CD4-positive, alpha-beta T cell (primary cell): ENCODE measurements around the gene EIF2B5. TPM values are rescaled to one million over a fixed set of nuclear protein-coding genes. Genes with fewer than 3 reads are reported as not detected.
"Not testable (repeated sequence)": the region's sequence is repeated elsewhere in the genome, so short reads cannot be mapped to it uniquely, and the experiment has no call there.

Experiments
- ATAC-seq: fragments of 200-7000 bp; cut with Tn5 transposase; one replicate; pipeline ENCODE4 v1.10.0; 2022; ENCODE audit warnings: mild to moderate bottlenecking; ENCODE audit not compliant: poor library complexity
- CTCF ChIA-PET: fragments of 350-600 bp; sonication (Branson Sonifier 250); formaldehyde crosslinking; loops from one replicate; lab custom pipeline; 2021; ENCODE audit warnings: antibody characterized with exemption, inconsistent platforms; lab: Charles Lee
- POLR2A ChIA-PET: fragments of 350-600 bp; sonication (Branson Sonifier 250); formaldehyde crosslinking; loops from one replicate; lab custom pipeline; 2021; ENCODE audit warnings: antibody characterized with exemption, inconsistent platforms; lab: Charles Lee
- DNase-seq, 14 experiments: peaks; one replicate each; pipeline ENCODE4 v3.0.0-alpha.2; 2013 to 2020; ENCODE audit warnings: mixed read lengths in 2 of 14
- H3K27ac ChIP-seq, 2 donors: one replicate each; pipeline versions ENCODE4 v1.5.1 to v1.7.0; 2013; ENCODE audit warnings: low read length in 2 of 2, low read depth in 1 of 2, mild to moderate bottlenecking in 1 of 2
- H3K27me3 ChIP-seq, 2 experiments: 1 replicate in 1 of 2; 2 replicates in 1 of 2; pipeline versions ENCODE4 v1.6.1 to v1.7.0; 2013; ENCODE audit warnings: low read length in 2 of 2, control low read depth in 1 of 2, mild to moderate bottlenecking in 1 of 2, moderate library complexity in 1 of 2; ENCODE audit not compliant: insufficient read depth in 2 of 2, control insufficient read depth in 1 of 2
- H3K36me3 ChIP-seq: one replicate; pipeline ENCODE4 v1.6.1; 2013; ENCODE audit warnings: low read length, control low read depth; ENCODE audit not compliant: insufficient read depth
- H3K4me1 ChIP-seq: one replicate; pipeline ENCODE4 v1.6.1; 2013; ENCODE audit warnings: low read length, control low read depth; ENCODE audit not compliant: insufficient read depth
- H3K4me3 ChIP-seq: one replicate; pipeline ENCODE4 v1.5.1; 2013; ENCODE audit warnings: mild to moderate bottlenecking, low read length, moderate library complexity
- H3K9me3 ChIP-seq, 2 experiments: 1 replicate in 1 of 2; 2 replicates in 1 of 2; pipeline versions ENCODE4 v1.6.1 to v1.7.0; 2013; ENCODE audit warnings: low read length in 2 of 2, mild to moderate bottlenecking in 2 of 2, control low read depth in 1 of 2, moderate library complexity in 1 of 2; ENCODE audit not compliant: control insufficient read depth in 1 of 2, insufficient read depth in 1 of 2
- H3K27ac Mint-ChIP-seq: one replicate; pipeline ENCODE4 v1.8.0; 2020; ENCODE audit warnings: mixed read lengths
- H3K27me3 Mint-ChIP-seq: one replicate; pipeline ENCODE4 v1.8.0; 2021; ENCODE audit warnings: mixed read lengths
- H3K36me3 Mint-ChIP-seq: one replicate; pipeline ENCODE4 v1.8.0; 2021; ENCODE audit warnings: low read depth, mixed read lengths
- H3K4me1 Mint-ChIP-seq: one replicate; pipeline ENCODE4 v1.8.0; 2021; ENCODE audit warnings: low read depth, mixed read lengths
- H3K4me3 Mint-ChIP-seq: one replicate; pipeline ENCODE4 v1.8.0; 2020; ENCODE audit warnings: mild to moderate bottlenecking, mixed read lengths
- H3K9me3 Mint-ChIP-seq: one replicate; pipeline ENCODE4 v1.8.0; 2020; ENCODE audit warnings: mixed read lengths
- CTCF ChIP-seq: fragments of 200-600 bp; IDR thresholded peaks from one replicate; pipeline ENCODE4 v1.8.0; 2022; ENCODE audit warnings: antibody characterized with exemption, mild to moderate bottlenecking
- intact Hi-C, 2 experiments: fragments of 100-400 bp; cut with DNase I in 1 of 2; cut with micrococcal nuclease in 1 of 2; formaldehyde crosslinking; loops; one replicate each; pipeline versions ENCODE4 v1.15.1 to v1.9.0; 2023 to 2025; cut with DNase I, micrococcal nuclease
- total RNA-seq, 174 experiments: library from RNA in 2 of 174; stranded (reverse) in 2 of 174; gene quantifications; one replicate each; pipeline ENCODE4 v1.2.3 and lab custom pipeline; 2021 to 2026

The EIF2B5 gene
- total RNA-seq, 2 experiments from 2014 or later: 53.6 TPM

- H3K27me3 ChIP-seq: no peaks in the 10 kb centered on the region
- no peak for ATAC-seq
- no peaks in the 10 kb centered on the region for H3K4me1 Mint-ChIP-seq
- H3K4me1 ChIP-seq: no peaks in the 10 kb centered on the region
- no peak overlapping the region for H3K27ac Mint-ChIP-seq
- H3K9me3 Mint-ChIP-seq: no peaks in the 10 kb centered on the region
- no peak for DNase-seq
- no peak overlapping the region for H3K4me3 ChIP-seq
- H3K27ac ChIP-seq: no peak overlapping the region
- ChIA-PET POLR2A (no interaction called here), CTCF (interaction anchor here (1.2 to 1.4 kb wide), 2 partner anchors 11 to 104 kb away, joined by 3 to 4 read pairs; partner anchors contain the start of genes EEF1AKMT4 and EIF2B5)
- peaks cover 60% of the 10 kb centered on the region for H3K36me3 Mint-ChIP-seq
- no peaks in the 10 kb centered on the region for H3K27me3 Mint-ChIP-seq
- no peak for TF ChIP-seq CTCF
- intact Hi-C loops: loop anchor here in 1 of 2 experiments (1.0 to 10.0 kb wide), 3 partner anchors 105 to 399 kb away; no protein-coding TSS in a partner anchor
- H3K36me3 ChIP-seq: peaks cover 57% of the 10 kb centered on the region
- H3K4me3 Mint-ChIP-seq: no peak overlapping the region
- no peaks in the 10 kb centered on the region for H3K9me3 ChIP-seq
These were observed 10.7 kb downstream of the EIF2B5 start for GRCh38 chr3:184145751-184146270.

- Histone ChIP-seq H3K4me3 (no peak overlapping the region), H3K36me3 (peaks cover 34% of the 10 kb centered on the region), H3K27me3 (no peaks in the 10 kb centered on the region), H3K4me1 (no peaks in the 10 kb centered on the region), H3K27ac (no peak overlapping the region), H3K9me3 (no peaks in the 10 kb centered on the region)
- no peak for TF ChIP-seq CTCF
- no peak for DNase-seq
- Mint-ChIP-seq H3K27ac (no peak overlapping the region), H3K4me3 (no peak overlapping the region), H3K9me3 (no peaks in the 10 kb centered on the region), H3K4me1 (no peaks in the 10 kb centered on the region), H3K27me3 (no peaks in the 10 kb centered on the region), H3K36me3 (peaks cover 38% of the 10 kb centered on the region)
- ATAC-seq: no peak
- ChIA-PET POLR2A (interaction anchor here (1.7 kb wide), 1 partner anchor 13 kb away, joined by 4 read pairs; the partner anchor contains the start of gene EIF2B5), CTCF (interaction anchor here (1.0 kb wide), 1 partner anchor 10 kb away, joined by 3 read pairs; no protein-coding TSS in a partner anchor)
- intact Hi-C loops: loop anchor here in 1 of 2 experiments (10.0 kb wide), 2 partner anchors 367 to 397 kb away; no protein-coding TSS in a partner anchor
These were observed 12.9 kb downstream of the EIF2B5 start for GRCh38 chr3:184148076-184148475.

GRCh38 chr3:184149123-184149522 is 14.0 kb downstream of the EIF2B5 start:
- TF ChIP-seq CTCF: no peak
- Histone ChIP-seq H3K36me3 (peaks cover 24% of the 10 kb centered on the region), H3K4me3 (no peak overlapping the region), H3K9me3 (no peaks in the 10 kb centered on the region), H3K27me3 (no peaks in the 10 kb centered on the region), H3K27ac (no peak overlapping the region), H3K4me1 (no peaks in the 10 kb centered on the region)
- Mint-ChIP-seq H3K9me3 (no peaks in the 10 kb centered on the region), H3K27me3 (no peaks in the 10 kb centered on the region), H3K27ac (no peak overlapping the region), H3K36me3 (peaks cover 27% of the 10 kb centered on the region), H3K4me1 (peaks cover 7% of the 10 kb centered on the region), H3K4me3 (no peak overlapping the region)
- ChIA-PET POLR2A (interaction anchor here (0.6 to 1.7 kb wide), 2 partner anchors 9 to 14 kb away, joined by 3 to 4 read pairs; partner anchors contain the start of gene EIF2B5), CTCF (interaction anchor here (1.0 kb wide), 1 partner anchor 9 kb away, joined by 3 read pairs; no protein-coding TSS in a partner anchor)
- intact Hi-C loops: loop anchor here in 1 of 2 experiments (10.0 kb wide), 2 partner anchors 366 to 396 kb away; no protein-coding TSS in a partner anchor
- DNase-seq (no peak), ATAC-seq (no peak)

GRCh38 chr3:184149770-184150169 is 14.6 kb downstream of the EIF2B5 start:
- H3K4me3 Mint-ChIP-seq, H3K27me3 Mint-ChIP-seq, CTCF ChIA-PET, H3K9me3 ChIP-seq, ATAC-seq, DNase-seq, H3K27ac ChIP-seq, H3K9me3 Mint-ChIP-seq, H3K4me1 ChIP-seq, H3K27ac Mint-ChIP-seq, H3K27me3 ChIP-seq, H3K4me3 ChIP-seq: not testable (repeated sequence)
- Mint-ChIP-seq H3K4me1 (peaks cover 13% of the 10 kb centered on the region), H3K36me3 (peaks cover 21% of the 10 kb centered on the region)
- intact Hi-C loops: loop anchor here in 1 of 2 experiments (10.0 kb wide), 2 partner anchors 365 to 395 kb away; no protein-coding TSS in a partner anchor
- H3K36me3 ChIP-seq: peaks cover 17% of the 10 kb centered on the region
- POLR2A ChIA-PET: interaction anchor here (0.6 to 1.7 kb wide), 2 partner anchors 9 to 15 kb away, joined by 3 to 4 read pairs; partner anchors contain the start of gene EIF2B5
